GM18873 (cell line): ENCODE data around the gene WDR4.
"Not testable (repeated sequence)": the region's sequence is repeated elsewhere in the genome, so short reads cannot be mapped to it uniquely, and the experiment has no call there.

Experiments used
- ATAC-seq: cut with Tn5 transposase; IDR thresholded peaks from one replicate; pipeline ENCODE4 v1.9.1; 2021; ENCODE audit warnings: mild to moderate bottlenecking, moderate library complexity, moderate number of reproducible peaks; ENCODE audit not compliant: unreplicated experiment, low FRiP score

The WDR4 gene

DNA sequence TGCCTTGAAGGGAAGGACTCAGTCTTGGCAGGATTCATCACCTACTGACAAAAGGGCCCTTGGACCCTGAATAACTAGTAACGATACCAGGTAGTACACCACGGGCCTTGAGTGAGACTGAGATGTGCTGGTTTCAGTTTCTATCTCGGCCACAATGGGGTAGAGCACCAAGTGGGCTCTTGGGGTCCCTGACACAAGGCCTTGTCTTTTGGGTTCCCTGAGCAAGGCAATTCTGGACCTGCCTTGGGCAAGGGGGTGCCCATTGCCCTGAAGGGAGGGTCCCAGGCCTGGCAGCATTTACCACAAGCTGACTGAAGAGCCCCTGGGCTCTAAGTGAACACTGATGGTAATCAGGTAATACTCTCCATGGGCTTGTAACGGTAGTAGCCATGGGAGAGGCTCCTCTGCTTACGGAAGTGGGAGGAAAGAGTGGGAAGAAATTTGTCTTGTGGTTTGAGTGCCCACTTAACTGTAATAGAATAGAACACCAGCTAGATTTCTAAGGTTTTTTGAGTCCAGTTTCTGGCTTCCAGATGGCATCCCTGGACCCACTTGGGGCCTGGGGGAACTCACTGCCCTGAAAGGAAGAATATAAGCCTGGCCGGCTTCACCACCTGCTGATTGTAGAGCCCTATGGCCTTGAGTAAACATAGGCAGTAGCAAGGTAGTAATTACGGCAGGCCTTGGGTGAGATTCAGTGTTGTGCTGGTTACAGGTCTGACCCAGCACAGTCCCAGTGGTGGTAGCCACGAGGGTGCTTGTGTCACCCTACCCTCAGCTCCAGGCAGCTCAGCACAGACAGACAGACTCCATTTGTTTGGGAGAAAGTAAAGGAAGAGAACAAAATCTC lies 58.5 kb downstream of the WDR4 start:
- no peak for ATAC-seq

DNA sequence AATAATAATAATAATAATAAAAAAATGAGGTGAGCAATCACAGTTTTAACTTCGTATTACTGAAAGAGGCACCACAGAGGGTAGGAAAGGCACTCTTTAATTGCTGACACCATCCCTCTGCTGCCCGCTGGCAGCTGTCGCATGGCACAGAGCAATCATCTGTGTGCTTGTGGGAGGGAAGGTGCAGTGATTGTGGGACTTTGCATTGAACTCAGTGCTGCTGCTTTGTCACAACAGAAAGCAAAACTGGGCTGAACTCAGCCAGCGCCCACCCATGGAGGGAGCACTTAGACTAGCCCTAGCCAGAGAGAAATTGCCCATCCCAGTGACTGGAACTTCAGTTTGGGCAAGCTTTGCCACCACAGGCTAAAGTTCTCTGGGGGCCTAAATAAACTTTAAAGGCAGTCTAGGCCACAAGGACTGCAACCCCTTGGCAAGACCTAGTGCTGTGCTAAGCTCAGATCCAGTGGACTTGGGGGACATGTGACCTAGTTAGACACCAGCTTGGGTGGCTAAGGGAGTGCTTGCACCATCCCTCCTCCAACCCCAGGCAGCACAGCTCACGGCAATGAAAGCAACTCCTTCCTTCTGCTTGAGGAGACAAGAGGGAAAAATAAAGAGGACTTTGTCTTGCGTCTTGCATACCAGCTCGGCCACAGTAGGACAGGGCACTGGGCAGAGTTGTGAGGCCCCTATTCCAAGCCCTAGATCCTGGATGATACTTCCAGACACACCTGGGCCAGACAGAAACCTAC lies 59.3 kb downstream of the WDR4 start:
- ATAC-seq: no peak

DNA sequence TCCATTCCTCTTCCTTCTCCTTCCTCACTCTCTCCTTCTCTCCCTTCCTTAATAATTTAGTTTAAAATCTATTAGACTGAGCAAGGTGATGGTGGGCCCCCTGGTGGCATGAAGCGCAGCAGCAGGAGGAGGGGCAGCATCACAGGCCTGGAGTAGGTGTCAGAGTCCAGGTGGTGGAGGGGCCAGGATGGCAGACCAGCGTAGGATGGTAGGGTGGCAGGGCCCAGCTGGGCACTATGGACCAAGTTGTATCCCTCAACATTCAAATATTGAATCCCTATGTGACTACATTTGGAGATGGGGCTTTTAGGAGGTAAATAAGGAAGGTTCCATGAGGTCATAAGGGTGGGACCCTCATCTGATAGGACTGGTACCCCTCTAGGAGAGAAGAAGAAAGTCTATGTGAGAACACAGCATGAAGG lies 61.0 kb downstream of the WDR4 start:
- no peak for ATAC-seq

DNA sequence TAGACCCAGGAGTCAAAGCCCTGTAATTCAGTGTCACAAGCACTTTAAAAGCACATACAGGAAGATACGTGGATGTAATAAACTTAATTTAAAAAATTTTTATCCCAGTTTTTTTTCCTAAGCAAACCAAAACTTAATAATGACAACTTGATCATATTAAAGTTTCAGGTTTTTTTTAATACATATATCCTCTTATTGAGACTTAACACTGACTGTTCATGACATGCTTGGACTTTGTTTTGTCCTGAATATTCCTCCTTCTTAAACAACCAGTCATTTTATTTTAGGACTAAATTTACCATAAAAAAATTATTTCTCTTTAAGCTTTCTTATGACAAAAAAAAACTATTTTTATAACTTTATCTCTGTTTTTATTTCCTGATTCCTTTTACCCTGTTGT lies 64.1 kb downstream of the WDR4 start:
- ATAC-seq: no peak

DNA sequence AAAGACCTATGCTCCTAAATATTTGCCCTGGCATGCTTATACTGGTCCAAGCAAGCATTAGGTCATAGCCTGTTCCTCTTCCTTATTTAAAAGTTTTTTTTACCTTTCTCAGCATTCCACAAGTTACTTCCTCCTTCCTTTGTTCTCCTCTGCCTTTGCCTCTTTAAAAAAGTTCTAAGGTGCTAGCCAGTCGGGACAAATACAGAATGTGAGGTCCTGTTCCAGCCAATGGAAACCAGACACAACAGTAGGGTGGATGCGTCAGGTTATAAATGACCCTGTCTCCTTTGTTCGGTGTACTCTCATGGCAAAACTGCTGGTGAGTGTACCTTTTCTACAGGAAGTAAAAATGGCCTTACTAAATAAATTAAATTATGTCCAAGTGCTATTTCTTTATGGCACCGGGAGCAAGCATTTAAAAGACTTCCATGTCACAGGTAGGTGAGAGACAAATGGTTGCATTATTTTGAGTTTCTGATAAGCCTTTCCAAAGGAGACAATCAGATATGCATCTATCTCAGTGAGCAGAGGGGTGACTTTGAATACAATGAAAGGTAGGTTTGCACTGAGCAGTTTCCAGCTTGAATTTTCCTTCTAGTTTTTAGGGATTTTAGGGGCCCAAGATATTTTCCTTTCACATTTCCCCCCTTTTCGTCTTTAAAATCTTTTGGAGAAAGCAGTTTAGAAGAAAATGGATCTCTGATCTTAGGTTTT lies 66.7 kb downstream of the WDR4 start:
- ATAC-seq: not testable (repeated sequence)

DNA sequence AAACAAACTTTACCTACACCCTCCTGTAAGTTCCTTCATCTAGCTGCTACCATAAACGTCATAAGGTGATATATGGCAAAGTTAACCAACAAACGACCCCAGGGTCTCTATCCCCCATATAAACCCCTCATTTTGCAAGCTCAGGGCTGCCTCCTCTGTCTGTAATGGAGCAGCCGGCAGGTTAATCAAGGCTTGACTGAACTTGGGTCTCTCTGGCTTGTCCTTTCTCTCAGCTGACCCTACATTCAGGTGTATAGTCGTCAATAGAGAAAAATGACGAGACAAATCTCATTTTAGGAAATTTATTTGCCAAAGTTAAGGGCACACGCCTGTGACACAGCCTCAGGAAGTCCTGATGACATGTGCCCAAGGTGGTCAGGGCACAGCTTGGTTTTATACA lies 67.4 kb downstream of the WDR4 start:
- no peak for ATAC-seq

DNA sequence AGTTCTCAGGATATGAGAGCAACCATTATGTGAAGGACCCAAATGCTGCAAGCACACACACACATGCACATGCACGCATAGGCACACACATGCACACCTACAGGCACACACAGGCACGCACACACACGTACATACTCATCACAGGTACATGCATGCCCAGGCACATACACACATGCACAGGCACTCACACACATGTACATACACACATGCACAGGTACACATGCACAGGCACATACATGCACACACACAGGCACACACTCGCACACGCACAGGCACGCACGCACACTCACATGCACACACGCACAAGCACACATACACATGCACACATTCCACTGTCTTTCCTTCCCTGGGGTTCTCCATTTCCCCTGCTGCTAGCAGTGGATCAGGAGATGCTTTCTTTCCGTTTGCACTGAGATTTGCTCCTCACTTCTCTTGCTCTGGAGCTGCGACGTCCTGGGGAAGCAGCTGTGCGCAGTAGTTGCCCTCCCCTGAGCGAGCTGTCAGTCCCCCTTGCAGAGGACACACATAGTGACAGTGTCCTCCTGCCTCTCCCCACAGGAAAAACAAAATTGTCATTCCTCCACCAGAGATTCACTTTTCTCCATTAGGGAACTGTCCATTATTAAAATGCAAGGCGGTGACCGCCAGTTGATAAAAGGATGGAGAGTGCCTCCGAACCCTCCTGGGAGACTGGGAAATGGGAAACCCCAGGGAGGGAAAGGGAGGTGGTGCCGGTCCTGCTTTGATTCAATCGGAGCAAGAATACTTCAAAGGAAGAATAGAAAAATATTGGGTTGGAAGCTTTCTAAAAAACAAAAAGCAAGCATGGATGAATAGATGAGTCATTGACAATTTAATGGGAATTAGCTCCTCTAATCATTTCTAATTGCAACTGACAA lies 69.5 kb downstream of the WDR4 start:
- ATAC-seq: no peak

DNA sequence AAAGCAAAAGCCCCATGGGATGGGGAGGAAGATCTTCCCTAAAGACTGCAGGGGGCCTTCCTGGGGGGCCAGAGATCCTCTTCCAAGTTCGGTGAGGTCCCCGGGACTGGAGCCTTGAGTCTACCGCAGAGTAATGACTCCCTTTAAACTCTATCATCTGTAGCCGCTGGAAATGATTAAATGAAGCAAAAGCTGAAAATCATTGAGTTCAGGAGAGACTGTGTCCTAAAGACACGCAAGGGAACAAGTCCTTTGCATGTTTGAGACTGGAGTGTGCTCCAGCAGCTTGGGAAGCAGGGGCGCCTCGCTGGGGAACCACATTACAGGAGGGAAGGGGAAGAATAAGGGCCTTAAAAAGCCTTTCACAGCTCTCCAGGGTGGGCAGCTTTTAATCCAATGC lies 70.2 kb downstream of the WDR4 start:
- ATAC-seq: no peak

DNA sequence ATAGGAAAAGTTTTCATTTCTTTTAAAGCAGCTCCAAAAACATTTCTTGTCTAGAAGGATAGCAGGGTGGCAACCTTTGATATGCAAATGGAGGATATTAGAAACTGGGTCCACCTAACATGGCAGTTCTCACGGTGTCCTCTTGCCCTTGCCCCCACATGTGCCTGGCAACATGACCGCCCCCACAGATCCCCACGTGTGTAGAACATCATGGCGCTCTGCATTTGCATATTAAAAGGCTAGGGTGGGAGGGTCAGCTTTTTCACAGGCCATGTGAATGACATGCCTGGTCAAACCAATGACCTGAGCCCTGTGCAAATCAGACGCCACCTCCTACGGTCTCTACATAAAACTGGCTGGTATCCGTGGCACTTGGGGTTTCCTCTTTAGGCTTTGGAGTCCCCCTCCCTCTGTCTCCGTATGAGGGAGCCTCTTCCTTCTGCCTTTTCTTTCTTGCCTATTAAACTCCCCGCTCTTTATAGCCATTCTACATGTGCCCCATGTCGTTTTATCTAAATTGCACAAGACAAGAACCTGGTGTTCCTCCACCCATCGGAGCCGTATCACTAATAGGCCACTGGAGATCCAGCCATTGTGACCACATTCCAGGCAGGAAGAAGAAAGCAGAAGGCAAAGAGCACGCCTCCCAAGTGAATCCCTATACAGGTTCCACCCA lies 71.3 kb downstream of the WDR4 start:
- no peak for ATAC-seq

DNA sequence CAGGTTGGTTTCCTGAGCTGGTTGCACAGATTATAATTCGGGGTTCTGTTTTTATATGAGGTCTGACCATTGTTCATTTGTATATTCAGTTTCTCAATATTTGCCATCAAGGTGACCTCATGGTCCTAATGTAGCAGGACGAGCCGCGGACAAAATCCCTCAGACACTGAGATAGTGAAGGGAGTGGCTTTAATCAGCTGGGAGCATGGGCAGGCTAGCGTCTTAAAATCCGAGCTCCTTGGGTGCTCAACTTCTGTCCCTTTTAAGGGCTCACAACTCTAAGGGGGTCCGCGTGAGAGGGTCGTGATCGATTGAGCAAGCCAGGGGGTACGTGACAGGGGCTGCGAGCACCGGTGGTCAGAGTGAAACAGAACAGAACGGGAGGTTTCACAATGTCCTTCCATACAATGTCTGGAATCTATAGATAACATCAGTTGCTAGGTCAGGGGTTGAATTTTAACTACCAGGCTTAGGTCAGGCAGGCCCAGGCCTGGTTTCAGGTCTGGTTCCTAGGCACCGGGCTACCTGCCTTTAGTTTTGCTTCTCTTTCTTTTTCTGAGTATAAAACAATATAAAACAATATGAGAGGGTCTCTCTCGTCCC lies 71.9 kb downstream of the WDR4 start:
- ATAC-seq: not testable (repeated sequence)

DNA sequence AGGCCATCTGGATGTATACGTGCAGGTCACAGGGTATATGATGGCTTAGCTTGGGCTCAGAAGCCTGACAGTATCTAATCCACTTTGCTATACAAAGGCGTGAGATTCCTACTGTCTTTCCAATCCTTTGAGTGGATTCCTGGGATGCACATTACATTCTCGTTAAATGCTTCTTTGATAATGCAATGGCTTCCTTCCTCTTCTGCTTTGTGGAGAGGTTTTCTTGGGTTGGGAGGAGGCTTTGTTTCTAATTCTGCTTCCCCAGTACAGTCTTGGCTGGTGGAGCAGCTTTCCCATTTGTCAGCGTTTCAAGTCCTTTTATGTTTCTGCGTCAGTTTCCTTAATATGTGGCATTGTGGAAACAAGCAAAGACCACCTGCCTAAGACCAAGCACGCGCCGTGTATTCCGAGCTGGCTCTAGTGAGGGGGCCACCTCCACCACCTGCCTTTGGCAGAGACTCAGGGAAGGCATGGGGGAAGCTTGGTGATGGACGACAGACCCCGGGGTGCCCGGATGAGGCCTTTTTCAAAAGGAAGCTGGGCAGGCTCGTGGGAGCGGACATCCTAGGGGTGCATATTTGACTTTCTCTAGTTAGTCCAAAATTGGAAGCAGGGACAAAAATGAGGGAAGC lies 72.7 kb downstream of the WDR4 start:
- no peak for ATAC-seq

DNA sequence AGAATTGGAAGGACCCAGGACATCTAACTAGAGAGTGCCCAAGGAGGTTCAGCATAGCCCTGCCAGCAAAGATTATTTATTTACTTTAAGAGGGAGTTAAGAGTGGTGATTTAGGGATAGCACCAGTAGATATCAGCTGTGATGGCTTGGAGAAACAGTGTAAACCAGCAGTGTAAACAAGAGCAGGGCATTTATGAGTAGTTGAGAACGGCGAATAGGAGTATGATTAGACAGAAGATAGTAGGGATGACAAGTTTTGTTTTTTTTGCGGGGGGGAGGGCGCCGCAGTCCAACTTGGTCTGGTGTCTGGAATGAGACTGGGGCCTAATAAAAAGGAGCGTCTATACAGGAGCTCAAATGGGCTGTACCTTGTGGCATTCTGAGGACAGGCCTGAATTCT lies 77.7 kb downstream of the WDR4 start:
- not testable (repeated sequence) for ATAC-seq

DNA sequence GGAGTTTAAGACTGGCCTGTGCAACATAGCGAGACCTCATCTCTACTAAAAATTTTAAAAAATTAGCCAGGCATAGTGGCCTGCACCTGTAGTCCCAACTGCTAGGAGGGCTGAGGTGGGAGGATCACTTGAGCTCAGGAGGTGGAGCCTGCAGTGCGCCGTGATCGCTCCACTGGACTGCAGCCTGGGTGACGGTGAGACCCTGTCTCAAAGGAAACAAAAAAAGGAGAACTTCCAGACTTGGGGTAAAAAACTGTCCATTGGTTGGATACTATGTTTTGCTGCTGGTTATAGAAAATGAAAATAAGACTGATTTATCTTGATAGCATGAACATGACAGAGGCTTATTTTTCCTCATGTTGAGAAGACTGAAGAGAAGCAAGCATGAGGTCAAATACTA lies 79.4 kb downstream of the WDR4 start:
- ATAC-seq: no peak

DNA sequence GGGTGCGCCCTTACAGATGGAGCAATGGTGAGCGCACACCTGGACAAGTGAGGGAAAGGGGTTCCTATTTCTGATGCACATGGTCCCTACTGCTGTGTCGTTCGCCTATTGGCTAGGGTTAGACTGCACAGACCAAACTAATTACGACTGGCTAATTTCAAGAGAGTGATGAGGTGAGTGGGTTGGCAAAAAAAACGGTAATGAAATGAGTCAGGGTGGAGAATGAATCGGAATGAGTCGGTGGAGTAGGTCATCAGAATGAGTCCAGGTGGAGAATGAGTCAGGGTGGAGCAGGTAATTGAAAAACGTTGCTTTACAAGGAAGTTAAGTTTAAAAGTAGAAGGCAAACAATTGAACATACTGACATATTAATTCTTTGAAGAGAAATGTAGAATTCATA lies 79.8 kb downstream of the WDR4 start:
- ATAC-seq: no peak
